ENCODE measurements around the gene TNNT2.
A peak's percentile ranks its signal among the peaks of the same experiment; 100 is the strongest.

Gene TNNT2

DNA sequence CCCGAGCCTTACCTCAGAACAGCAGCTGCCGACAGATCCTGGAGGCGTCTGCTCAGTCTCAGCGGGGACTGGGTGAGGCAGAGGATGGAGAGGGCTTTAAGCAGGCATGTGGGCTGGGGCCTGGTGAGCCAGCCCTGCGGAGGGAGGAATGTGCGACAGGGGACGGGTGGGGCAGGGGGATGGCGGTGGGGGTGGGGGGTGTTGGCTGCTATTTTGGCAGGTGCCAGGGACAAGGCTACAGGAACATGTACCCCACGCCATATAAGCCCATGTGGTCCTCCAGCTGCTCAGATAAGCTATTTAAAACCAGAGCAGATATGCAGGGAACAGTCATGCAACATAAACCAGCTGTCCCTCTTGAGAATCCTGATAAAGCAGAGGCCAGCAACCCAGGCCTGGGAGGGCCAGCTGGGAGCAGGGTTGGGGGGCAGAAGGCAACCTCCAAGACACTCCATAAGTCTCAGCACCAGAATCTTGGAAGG is at the start of gene TNNT2:
TNNT2 (minus strand) TSS at position 70 of the 482 bp plus-strand sequence. CDS start 4,426 bp downstream, outside the sequence.
- peak; percentile 66 for DNase-seq

DNA sequence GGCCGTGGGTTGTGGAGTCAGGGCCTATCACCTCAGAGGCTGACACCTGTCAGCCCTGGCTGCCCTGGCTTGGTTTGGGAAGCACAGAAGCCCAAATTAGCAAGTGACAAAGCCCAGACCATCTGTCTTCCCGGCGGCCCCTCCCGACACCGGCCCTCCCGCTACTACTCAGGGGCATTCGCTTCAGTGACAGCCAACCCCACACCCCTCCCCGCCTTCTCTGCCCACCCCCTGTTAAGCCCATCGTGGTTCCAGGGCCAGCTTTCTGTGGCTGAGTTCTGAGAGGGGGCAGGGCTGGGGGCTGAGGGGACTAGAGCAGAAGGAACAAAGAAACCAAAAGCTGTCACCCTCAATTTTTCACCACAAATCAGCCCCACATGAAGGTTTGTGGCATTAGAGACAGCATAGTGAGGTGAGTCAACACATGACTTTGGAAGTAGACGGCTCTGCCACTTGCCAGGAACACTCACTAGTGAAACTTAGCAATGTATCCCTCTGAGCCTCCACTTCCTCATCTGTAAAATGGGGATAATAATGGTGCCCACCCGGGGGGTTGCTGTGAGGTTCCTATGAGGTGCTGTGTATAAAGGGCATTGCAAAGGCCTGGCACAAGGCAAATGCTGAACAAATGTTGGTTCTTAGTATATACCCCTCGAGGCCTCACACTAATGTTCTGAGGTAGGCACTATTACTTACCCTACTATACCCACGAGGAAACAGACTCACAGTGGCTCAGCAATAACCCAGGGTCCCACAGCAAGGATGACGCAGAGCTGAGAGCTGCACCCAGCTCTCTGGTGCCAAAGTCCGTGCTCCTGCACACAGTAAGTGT is 49.2 kb upstream of the TNNT2 start:
- DNase-seq = peak; percentile 81

DNA sequence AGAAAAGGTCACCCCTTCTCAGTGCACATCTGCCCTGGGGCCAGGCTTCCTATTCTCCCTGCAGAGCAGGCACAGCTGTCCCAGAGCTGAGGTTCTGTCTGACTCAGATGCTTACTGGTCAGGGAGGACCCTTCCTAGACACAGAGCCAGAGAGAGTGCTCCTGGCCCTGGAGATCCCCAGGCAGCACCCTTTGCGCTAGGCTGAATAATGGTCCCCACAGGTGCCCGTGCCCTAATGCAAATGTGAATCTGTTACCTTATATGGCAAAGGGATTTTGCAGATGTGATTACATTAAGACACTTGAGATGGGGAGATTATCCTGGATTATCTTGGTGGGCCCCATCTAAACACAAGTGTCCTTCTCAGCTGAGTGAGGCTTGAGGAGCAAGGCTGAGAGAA is 46.7 kb upstream of the TNNT2 start:
- DNase-seq = no peak

DNA sequence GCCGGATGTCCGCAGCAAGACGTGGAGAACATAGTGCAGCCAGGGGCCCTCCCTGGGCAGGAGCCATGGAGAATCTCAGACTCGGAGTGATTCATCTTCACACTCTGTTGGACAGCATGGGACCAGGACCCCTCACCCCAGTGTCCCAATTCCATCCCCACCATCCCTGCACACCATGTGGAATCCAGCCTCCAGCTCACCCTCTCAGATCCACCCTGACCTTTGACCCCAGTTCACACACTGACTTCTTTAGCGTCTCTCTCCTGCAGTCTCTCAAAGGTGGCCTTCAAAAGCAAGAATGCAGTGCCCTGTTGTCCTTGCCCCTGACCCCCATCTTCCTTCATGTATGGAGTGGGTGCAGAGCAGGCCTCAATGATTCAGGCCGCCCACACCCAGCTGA is 46.2 kb upstream of the TNNT2 start:
- DNase-seq = no peak

DNA sequence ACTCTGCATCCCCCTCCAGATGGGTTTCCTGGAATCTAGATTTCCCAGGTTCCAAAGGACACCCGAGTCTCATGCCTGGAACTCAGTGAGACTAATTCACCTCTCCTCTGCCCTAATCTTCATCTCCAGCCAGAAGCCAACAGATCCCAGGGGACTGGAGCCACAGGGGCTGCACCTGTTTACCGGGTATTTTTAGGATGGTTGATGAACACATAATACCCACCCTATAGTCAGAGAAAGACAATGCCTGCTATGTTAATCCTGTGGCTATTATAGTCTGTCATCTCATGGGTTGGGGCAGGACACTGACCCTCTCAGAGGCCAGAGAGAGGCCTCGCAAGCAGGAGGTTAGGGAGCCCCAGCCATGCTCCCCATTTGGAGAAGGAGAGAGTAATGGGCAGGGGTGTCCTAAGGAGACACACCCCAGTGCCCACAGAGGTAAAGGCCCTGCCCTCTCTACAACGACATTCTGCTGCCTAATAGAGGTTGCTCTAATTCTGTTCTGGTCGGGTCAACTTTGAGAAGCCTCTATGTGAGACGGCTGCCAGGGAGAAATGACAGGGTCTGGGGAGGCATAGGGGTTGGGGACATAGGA is 45.1 kb upstream of the TNNT2 start:
- peak; percentile 4 for DNase-seq

DNA sequence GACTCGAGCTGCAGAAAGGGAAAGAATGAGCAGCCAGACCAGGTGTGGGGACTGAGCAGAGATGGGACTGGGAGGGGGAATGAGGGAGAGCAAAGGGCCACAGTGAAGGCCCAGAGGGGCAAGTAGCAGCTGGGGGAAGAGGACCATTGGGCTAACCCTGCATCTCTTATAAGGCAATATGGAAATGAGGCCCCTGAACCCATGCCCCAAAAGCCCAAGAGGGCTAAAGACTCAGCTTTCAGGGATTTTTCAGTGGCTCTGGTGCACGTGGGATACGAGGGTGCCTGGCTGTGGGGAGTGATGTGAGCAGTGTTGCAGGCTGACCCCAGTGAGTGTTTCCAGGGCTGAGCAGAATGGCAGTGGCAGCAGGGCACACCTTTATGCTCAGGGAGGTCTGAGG is 44.5 kb upstream of the TNNT2 start:
- DNase-seq = no peak

DNA sequence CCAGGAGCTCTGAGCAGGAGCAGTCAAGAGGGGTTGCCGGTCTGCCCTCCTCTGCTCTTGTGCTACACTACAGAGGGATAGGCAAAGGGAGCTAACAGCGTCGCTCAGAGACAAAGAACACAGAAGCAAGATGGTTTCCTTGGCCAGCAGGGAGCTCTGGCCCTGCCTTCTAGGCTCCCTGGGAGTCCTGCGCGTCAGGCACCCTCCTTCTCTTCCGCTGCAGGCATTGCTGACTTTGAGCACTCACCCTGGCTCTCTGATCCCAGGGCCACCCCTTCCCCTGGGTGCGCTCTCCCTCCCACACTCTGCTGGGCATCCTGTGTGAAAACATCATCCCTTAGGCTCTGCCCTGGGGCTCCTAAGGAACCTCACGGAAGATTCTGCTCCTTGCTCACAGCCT is 43.6 kb upstream of the TNNT2 start:
- DNase-seq = no peak

DNA sequence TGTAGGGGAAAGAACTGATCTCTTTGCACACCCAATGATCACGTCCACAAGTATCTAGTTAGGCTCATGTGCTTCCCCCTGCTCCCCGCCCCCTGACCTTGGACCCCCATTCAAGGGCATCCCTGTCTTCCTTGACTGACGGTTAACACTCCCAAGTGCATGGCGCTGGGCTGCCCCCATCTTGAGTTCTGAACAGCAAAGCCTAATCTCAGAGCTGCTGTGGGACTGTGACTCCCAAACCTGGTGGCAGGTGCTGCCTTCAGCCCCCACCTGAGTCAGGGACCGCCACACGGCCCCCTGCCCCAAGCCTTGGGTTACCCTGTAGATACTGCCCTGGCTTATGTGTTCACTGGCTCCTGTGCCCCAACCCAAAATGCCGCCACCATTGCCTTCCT is 43.1 kb upstream of the TNNT2 start:
- DNase-seq = no peak

DNA sequence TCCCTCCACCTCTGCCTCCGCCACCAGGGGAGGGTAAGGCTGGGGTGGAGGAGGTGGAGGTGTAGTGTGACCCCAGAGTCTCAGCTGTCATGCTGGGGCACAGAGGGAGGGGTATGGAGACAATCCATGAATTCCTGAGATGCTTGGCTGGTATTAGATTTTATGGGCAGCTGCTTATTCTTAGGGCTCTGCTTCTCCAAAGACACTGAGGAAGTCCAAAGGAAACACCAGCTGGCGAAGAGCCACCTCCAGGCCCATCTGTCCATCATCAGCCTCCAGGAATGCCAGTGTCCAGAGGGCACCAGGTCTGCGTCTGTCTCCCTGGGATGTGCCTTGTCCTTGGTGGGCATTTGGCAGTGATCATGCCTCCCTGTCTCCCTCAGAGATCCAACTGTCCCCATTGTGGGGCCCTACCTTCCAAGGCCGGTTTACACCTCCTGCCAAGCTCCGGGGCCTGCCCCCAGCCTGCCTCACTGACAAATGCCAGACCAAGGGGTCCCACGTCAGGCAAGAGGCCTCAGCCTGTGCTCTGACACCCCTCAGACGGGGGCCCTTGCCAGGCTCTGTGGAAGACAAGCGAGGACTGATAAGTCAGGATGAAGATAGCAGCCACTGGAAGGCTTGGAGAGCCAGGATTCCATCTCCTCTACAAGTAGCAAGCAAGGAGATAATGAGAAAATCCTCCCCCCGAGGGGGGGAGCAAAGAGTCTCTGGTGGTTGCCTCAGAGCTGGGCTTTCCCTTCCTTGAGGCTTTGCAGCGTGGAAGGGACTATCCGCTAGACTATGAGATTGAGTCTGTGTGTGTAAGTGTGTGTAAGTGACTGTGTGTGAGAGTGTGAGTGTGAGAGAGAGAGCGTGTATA is 42.5 kb upstream of the TNNT2 start:
- DNase-seq = no peak

DNA sequence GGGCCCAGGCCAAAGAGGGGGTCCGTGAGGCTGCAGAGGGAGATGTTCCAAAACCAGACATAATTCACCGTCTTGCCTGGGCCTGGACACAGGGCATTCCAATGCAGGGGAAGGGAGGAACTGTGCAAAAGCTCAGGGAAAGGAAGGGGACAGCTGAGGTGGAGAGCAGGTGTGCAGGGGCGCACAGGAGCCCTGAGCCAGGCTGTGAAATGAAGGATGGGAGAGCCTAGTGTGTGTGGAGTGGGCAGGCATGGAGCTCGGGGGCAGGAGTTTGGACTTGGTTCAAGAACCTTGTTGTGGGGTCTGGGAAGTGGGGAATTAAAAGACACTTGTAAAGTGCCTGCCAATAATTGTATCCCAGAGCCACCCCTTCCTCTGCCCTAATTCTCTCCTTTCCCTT is 41.8 kb upstream of the TNNT2 start:
- no peak for DNase-seq

DNA sequence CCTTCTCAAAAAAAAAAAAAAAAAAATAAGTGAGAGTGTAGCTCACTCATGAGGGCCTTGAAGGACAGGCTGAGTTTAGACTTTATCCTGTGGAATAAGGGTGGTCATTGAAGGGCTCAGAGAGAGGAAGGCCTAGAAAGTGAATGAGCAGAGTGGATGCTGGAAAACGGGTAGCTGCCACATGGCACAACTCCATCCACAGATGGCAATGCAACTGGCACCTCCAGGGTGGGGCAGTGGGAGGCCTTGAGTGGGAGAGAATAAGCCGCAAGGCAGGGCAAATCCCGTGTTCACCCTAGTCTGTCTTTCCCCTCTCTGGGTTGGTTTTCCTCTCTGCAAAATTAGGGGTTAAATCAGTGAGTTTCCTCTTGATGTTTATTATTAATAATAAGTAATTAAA is 41.0 kb upstream of the TNNT2 start:
- peak; percentile 14 for DNase-seq

DNA sequence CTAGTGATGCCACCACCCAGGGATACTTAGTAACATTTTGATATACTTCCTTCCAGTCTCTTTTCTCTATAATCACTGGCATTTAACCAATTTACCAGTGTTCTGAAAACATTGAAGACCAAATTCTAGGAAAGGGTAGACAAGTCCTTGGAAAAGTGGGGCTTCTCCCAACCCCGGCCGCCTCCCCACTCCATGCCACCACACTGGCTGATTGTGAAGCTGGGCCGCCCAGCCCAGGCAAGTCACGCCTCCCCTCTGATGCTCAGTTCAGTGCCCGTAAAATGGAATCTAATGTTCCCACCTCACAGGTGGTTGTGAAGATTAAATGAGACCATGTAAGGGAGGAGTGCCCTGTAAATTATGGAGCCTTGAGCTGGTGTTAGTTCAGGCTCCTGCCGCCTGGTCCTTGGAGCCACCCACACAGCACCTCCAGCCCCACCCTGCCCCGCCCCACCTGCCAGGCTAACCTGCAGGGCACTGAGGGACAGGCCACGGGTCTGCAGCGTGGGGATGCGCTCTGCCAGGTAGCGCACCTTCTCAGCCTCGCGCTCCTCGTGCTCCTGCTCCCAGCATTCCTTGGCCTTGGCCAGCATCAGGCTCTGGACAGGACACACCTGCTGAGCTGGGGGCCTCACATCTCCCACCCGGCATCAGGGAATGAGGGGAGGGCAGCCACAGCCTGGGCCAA is 36.7 kb upstream of the TNNT2 start:
- no peak for DNase-seq

DNA sequence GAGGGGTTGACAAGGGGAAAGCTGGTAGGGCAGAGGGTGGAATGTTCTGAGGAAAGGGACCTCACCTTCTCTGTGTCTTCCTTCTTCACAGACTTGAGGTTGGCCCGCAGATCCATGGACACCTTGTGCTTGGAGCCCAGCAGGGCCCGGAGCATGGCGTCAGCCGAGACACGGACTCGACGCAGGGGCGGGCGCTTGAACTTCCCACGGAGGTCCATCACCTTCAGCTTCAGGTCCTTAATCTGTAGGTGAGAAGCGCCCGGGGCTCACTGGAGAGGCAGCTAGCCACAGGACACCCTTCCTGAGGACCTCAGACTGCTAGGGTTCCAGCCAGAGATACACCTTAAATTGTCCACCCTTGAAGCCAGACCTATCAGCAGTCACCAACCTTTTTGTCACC is 33.8 kb upstream of the TNNT2 start:
- DNase-seq = no peak

DNA sequence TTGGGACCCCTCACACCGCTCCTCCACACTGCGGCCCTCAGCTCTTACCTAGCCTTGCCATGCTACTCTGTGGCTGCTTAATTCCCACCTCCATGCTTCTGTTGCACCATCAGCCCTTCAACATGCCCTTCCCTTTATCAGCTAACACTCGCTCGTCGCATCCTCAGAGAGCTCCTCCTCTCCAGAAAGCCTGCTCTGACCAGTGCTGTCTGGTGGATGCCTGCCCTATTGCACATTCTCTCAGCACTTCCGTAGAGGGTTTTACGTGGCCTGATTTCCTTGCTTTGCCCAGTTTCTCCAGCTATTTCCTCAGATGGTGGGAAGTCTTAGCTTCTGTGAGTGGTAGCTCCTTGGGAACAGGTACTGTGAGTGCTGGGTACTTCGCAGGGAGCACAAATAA is 32.0 kb upstream of the TNNT2 start:
- DNase-seq = no peak

DNA sequence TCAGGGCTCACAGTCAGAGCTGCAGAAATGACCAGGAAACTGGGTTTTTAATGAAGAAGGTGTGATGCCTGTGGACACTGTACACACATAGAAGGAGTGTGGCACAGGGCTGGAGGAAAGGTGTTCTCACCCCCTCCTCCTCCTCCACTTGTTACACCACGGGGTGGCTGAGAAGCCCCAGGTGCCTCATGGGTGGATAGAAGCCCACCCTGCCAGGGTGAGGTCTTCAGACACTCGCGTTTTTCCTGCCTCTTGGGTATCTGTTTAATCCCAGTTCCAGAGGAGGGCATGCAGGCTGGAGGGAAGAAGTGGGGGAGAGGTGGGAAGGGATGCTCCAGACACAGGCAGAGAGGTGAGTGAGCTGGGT is 31.3 kb upstream of the TNNT2 start:
- no peak for DNase-seq

DNA sequence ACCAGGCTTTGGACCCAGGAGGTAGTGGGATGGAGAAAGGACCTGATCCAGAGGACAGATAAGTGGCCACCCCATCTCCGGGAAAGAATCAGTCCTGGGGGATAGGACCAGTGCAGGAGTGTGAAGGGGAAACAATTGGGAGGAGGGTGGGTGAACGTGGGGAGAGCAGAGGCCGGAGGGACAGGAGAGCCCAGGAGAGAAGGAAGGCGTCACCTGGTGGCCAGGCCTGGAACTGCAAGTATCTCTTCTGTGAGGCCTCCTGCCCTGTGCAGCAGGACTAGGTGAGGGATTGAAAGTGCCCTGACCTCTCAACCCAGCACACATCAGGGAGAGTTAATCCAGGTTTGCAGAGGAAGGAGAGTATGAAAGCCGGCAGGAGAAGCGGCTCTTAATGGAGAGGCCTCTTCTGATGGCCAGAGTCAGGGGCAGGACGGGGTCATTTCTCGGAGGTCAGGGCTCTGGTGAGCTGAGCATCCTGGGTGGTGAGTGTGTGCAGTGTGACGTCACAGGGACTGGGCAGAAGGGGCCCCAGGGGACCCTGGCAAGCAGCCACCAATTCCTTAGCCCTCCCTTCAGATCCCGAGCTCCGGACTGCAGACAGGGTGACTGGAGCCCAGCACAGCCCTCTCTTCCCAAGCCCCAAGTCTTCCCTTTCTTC is 30.8 kb upstream of the TNNT2 start:
- peak; percentile 72 for DNase-seq

DNA sequence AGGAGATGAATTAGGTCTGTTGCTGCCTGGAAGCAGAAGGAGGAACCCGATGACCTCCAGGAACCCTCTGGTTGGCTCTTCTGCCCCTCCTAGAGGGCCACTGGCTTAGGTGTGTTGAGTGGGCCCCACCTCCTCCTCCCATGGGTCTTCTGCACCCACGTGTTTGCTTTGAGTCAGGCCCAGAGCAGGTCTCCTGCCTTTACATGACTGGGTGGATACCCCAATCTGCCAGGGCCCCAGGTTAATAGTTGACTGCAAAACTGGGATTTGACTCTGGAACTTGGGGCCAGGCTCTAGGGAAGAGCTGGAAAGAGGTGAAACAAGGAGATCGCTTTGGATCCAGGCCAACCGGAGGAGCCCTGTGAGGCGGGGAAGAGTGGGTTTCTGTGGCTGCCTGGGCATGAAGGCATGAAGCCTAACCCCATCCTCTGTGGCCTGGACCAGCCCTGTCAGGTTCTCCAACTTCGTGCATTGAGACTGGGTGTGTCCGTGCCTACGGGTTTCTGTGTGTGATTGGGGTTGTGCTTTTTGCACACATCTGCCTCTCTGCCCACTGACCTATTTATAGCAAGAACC is 29.4 kb upstream of the TNNT2 start:
- no peak for DNase-seq

DNA sequence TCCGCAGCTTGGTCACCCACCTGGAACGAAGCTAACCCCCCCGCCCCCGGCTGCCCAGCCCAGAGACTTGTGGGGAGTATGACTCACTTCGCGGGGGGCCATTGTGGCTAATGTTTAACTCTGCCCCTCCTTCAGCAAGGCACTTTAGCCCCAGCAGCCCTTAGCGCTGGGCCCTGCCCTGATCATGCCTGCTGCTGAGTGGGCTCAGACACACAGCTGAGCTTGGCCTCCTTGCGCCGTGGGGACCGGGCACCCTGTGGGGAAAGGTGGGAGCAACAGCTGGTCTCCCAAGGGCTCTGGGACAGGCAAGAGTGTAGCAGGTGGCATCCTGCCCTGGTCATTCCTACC is 28.0 kb upstream of the TNNT2 start:
- no peak for DNase-seq

DNA sequence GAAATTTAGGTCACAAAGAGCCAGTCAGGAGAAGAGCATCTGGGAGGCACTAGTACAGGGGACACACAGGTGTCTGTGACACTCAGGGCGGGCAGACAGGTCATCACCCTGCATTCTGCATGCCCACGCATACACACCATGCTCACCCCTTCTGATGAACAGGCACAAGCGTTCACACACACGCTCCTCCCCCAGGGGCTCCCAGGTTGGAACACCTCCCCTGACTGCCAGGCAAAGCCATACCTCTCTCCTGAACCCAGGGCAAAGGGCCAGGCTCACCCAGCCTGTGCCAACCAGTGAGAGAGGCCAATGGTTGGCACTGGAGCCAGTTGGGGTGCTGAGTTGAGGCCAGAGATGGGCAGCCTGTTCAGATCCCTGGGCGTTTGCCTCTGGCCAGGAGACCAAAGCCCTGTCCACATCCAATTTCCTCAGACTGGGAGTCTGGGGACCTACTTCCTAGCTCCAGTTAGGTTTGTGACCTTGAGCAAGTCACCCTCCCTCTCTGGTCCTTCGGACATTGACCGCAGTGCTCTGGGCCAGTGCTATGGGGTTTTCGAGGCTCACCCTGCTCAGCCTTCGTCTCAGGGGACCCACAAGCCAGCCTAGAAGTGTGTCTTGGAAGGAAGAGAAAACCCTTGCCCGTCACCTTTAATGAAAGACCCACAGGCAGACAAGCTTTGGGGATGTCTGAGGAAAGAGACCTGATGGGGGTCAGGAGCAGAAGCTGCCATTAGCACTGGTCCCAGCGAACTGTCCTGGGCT is 27.4 kb upstream of the TNNT2 start:
- no peak for DNase-seq

DNA sequence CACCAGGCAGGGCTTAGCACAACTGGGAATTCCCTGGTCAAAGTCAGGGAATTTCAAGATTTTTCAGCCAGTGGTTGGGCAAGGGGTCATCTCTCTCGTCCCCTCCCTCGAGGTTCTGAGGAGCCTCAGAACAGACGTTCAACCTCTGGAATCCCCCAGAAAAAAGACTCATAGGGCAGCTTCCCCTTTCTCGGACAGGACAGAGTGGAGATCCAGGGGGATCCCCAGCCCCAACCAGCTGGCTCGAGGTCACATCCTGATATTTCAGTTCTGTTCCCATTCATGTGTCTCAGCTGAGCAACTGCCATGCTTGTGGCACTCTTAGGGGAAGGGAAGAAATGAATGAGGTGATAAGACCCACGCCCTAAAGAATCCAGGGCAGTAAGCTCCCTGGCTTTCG is 26.6 kb upstream of the TNNT2 start:
- DNase-seq = no peak

DNA sequence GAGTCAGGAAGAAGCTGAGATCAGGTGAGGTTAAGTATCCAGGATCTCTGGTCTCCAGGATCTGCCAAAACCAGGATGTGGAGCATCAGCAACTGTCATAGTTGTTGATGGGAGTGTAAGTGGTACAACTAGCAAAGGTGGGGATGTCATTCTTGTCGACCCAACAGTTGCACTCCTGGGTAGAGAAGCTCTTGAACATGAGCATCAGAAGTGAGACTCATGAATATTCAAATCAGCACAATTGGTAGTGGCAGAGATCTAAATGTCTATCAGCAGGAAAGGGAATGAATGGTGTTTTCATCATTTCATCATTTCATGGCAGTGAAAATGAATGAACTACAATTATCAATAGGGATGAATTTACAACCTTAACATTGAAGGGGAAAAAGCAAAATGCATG is 25.9 kb upstream of the TNNT2 start:
- DNase-seq = no peak

DNA sequence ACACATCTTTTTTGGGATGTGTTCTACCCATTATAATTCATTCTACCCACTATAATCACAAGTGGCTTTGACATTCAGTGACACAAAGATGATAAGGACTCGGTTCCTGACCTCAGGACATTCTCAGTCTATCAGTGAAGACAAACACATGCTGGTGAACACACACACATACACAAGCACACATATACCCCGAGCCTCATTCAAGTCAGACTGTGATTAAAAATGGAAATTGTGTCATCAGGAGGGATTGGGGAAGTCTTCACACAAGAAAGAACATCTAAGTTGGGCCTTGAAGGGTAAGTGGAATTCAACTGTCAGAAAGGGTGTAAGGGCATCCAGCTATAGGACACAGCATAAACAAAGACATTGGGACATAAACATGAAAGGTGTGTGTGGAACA is 24.2 kb upstream of the TNNT2 start:
- DNase-seq = no peak
